Muscle of back (tissue), 13 donors: ENCODE data around the gene GZMA. TPM values are rescaled to one million over a fixed set of nuclear protein-coding genes. Genes with fewer than 3 reads are reported as not detected.
"Not testable (repeated sequence)": the region's sequence is repeated elsewhere in the genome, so short reads cannot be mapped to it uniquely, and the experiment has no call there.

Experiments used
- DNase-seq, 3 donors: peaks; one replicate each; pipeline versions ENCODE4 v3.0.0 to v3.0.0-alpha.2; 2013
- long read RNA-seq, 9 donors: transcript quantifications; one replicate each; lab custom pipeline, GENCODE V29; 2026
- polyA plus RNA-seq, 10 donors: library from polyadenylated mRNA; unstranded; fragments of 120-200 nt; gene quantifications; one replicate each; pipeline ENCODE4 v1.2.1, GENCODE V29; 2013; ENCODE audit not compliant: insufficient read length in 10 of 10

Gene GZMA
- polyA plus RNA-seq: 1 to 10 TPM in 6 of 10 donors, under 1 TPM in 3, not detected in 1; 0.29 to 3.6 (median 1.3) TPM
- long read RNA-seq, donor 1, partial matches to known transcripts: 0 of 1 reads
- long read RNA-seq, donor 1, other reads (novel, unspliced or antisense): 0 of 1 reads
- long read RNA-seq, donor 2, partial matches to known transcripts: 0 of 1 reads
- long read RNA-seq, donor 2, other reads (novel, unspliced or antisense): 0 of 1 reads
- long read RNA-seq, donor 3: 0 reads
- long read RNA-seq, donor 4: 0 reads
- long read RNA-seq, donor 5: 0 reads
- long read RNA-seq, donor 6: 0 reads
- long read RNA-seq, donor 7: 0 reads
- long read RNA-seq, donor 8, partial matches to known transcripts: 0 of 1 reads
- long read RNA-seq, donor 8, other reads (novel, unspliced or antisense): 0 of 1 reads
- long read RNA-seq, donor 9: 0 reads

DNA sequence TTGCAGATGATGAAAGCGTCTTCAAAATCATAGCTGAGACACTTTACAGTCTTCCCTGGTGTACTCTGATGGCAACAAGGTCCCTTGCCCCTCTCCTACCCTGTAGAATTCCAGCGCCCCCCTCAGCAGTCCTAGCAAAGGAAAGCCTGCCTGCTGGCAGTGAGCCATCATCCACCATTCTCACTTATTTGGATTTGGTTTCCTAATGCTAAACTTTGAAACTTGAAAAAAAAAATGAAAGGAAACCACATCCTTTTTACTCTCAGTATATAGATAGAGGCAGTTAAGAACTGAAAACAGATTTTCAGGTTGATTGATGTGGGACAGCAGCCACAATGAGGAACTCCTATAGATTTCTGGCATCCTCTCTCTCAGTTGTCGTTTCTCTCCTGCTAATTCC is at the start of gene GZMA:
GZMA (plus strand) TSS at position 299 of the 400 bp plus-strand sequence; CDS start at position 336, 37 bp downstream.
- peak in 1 of 3 donors; percentile 3 for DNase-seq

GRCh38 chr5:55055183-55055582 is 47.3 kb upstream of the GZMA start:
- DNase-seq: no peak

DNA sequence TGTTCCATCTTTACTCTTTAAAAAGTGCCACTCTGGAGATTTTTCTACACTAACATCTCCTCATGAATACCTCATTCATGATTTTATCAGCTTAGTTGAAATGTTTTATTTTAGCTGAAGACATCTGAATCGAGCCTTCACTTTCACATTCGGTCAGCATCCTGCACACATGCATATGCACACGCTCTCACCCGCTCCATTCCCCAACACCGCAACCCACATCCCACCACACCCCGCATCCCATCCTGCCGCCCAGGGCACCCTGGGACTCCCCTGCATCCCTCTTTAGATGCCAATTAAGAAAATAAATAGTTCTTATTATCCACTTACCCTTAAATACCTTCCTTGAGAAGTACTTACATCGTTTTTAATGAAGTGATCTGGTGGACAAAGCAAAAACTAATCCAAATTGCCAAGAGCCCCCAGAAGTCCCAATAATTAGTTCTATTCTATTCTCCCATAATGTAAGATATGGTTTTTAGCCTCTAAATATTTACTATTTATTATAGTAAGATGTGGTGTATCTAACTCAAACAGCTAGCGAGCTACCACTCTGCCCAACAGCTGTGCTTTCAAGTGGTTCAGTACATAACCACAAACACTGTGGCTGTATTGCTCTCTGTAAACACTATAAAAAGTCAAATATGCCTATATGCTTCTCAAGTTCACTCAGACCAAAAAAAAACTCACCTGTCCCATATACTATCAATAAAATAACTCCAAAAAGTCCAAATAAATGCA is 40.2 kb upstream of the GZMA start:
- no peak for DNase-seq

DNA sequence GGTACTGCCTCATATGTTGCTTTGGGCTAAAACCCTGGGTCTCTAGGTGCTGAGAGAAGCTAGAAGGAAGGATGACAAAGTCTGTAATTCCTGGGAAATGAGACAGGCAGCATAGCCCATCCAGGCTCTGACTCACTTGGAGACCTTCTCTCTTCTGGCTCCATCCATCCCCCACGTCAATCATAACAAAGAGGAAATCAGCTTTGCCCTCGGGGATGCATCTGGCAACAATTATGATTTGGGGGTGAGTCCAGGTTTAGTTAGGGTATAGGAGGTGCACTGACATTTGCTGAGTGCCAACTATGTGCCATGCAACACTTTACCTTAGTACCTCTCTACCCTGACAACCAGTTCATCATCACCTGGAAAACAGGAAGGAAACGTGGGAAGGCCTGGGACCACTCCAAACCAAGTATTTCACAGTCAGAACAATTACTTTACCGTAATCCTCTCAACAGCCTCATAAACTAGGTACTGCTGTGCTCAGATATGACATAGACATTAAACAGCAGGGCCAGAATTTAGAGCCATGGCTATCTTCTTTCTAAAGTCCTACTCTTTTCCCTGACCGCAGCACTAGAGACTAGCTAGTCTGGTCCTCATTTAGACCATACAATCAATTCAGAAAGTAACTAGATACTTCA is 39.1 kb upstream of the GZMA start:
- DNase-seq: peak in 1 of 3 donors; percentile 26

- DNase-seq: no peak
These were observed 38.5 kb upstream of the GZMA start for GRCh38 chr5:55063899-55064298.

- no peak for DNase-seq
These were observed 37.9 kb upstream of the GZMA start for GRCh38 chr5:55064523-55064922.

DNA sequence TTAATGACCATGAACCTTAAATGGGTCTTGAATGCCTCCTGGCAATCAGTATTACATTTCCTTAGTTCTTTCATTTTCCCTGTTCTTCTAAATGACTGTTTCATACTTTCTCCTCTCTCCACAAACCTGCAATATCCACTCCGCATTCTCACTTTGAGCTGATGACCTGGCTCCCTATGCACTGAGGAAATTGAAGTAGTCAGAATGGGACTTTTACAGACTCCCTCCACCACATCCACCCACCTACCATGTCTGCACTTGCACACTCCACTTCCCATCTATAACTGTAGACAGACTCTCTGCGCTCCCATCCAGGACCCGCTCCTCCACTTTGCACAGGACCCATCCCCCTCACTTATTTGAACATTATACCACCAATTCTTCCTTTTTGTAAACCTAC is 36.2 kb upstream of the GZMA start:
- no peak for DNase-seq

- no peak for DNase-seq
These were observed 31.5 kb upstream of the GZMA start for GRCh38 chr5:55070968-55071367.

- DNase-seq: no peak
These were observed 31.0 kb upstream of the GZMA start for GRCh38 chr5:55071413-55071812.

DNA sequence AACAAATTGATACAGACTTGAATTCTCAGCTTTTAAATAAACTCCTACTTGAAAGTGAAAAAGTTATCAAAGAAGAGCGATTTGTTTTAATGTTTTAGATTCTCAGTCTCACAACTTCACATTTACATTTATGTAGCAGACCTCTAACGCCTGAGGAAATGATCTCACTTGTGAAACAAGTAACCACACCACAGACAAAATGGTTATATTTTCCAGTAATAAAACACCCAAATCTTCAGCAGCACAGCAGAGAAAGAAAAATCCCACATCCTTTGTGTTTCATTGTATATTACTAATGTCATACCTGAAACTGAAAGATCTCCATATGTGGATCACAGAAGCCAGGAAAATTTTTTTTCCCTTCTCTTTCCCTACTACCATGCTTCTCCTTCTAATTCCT is 29.8 kb upstream of the GZMA start:
- peak in 1 of 3 donors; percentile 3 for DNase-seq

GRCh38 chr5:55073211-55073610 is 29.2 kb upstream of the GZMA start:
- DNase-seq: no peak

DNA sequence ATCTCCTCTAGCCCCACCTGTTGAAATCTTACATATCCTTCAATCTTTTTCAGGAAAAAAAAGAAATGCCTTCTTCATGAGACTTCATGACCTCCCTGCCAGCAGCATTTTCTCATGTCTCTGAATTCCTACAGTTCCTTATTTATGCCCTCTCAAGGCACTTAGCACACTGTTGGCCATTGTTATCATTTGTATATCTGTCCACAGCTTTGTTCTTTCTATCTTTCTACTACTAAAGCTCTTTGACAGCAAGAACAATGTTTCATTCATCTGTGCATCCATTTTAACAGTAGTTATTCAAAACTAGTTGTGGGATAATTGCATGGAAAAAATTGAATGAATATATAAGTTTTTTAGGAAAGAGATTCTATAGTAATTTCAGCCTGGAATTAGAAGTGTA is 20.9 kb upstream of the GZMA start:
- DNase-seq: no peak

- not testable (repeated sequence) for DNase-seq
These were observed 13.1 kb upstream of the GZMA start for GRCh38 chr5:55089301-55089700.

DNA sequence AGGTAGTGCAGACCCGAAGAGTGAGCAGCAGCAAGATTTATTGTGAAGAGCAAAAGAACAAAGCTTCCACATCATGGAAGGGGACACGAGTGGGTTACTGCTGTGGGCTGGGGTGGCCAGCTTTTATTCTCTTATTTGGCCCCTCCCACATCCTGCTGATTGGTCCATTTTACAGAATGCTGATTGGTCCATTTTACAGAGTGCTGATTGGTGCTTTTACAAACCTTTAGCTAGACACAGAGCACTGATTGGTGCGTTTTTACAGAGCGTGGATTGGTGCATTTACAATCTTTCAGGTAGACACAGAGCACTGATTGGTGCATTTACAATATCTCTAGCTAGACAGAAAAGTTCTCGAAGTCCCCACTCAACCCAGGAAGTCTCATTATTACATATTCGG is 11.4 kb upstream of the GZMA start:
- DNase-seq: not testable (repeated sequence)

GRCh38 chr5:55096182-55096581 is 6.3 kb upstream of the GZMA start:
- DNase-seq: no peak

- no peak for DNase-seq
These were observed 5.6 kb upstream of the GZMA start for GRCh38 chr5:55096861-55097260.

GRCh38 chr5:55101148-55101547 is 1.3 kb upstream of the GZMA start:
- not testable (repeated sequence) for DNase-seq

DNA sequence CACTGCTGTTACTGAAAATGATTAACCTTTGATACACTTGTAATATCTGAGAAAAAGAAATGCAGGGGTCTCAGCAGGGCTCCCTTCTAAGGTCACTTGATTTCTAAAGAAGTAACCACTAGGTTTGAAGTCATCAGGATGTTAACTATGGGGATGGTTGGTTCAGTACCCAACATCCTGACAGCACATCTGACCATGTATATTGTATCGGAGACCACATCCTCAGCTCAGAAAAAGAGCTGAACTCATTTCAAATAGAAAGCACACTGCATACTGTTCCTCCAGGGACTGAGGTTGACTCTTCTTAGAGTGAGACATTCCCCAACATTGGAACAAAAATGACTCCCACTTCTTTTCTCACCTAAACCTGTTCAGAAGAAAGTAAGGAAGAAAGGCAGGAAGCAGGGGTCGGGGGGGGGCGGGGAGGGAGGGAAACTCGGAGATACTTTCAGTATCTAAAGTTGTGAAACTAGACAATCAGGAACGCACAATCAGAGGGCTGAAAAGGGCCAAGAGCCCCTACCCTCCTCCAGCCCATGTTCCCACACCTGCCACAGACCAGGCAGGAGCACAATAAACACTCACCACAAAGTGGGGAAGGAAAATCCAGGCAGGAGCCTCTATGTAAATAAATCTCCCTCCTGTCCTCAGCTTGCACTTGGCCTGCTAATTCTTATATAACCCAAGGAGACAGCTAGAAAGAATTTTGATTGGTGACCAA is 730 bp upstream of the GZMA start:
- DNase-seq: no peak

DNA sequence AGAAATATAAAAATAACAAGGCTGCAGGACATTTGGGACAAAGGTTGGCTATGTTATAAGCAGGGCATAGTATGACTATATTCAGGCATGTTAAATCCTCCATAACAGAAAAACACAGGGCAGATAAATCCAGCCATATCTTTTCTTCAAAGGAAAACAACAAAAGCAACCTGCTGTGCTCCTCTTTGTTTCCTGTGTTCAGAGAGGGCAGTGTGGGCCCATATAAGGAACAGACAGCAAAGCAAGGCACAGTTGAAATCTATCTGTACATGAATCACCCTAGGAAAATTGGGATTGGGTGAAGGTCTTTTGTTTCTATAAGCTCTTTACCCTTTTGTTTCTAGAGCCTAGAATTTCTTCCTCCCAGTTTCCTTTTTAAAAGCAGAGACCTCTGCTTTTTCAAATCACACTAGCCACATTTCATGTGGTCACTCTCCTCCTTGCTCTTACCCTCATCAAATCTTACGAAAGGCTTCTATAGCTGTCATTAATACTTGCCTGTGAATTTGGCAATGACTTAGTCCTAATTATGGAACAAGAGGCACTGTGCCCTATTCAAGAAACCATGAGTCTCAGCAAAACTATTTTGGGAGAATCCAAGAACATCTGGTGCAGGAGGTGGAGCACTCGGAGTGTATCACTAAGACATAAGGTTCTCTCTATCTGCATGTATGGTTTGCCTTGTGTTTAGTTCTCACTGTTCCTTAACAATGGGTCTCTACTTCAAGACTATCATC is 1.8 kb downstream of the GZMA start:
- no peak for DNase-seq

DNA sequence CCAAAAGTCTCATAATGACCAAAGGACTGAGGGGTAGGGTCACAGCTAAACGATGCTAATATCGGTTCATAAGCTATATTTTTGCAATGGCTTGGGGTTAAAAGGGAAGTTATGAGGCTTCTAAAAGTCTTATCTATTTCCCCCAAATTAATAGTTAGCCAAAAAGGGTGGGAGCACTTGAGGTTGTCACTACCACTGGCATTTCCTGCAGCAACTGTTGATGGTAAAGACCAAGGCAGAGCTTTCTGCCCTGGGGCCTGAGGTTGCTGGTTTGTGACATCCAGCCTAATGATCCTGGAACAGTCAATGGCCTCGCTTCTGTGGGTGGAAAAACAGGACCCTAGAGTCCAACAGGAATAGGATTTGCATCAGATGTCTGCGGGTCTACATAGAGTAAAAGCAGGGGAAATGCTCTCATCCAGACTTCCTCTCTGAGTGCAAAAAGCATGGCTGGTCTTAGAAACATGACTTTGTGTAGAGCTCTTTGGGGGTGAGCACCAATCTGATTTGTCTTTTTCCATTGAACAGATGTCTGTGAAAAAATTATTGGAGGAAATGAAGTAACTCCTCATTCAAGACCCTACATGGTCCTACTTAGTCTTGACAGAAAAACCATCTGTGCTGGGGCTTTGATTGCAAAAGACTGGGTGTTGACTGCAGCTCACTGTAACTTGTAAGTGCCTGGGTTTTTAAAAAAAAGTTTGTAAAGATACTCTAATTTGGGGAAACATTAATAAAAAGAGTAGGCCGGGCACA is 2.7 kb downstream of the GZMA start:
- DNase-seq: no peak
